ENCODE measurements around the gene JPH2. TPM values are rescaled to one million over a fixed set of nuclear protein-coding genes. Genes with fewer than 3 reads are reported as not detected.

Gene JPH2
- total RNA-seq, 1 experiment from 2014 or later = 15.8 TPM

DNA sequence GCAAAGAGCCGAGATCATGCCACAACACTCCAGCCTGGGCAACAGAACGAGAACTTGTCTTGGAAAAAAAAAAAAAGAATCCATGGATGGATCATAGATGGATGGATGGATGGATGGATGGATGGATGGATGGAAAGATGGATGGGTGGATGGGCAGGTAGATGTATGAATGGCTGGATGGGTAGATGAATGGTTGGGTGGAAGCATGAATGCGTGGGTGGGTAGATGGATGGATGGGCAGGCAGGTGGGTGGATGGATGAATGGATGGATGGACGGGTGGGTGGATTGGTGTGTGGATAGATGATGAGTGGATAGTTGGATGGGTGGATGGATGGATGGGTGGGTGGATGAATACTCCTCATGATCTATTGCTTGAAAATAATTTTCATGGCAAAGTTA, 1.4 kb downstream of the JPH2 start:
- CTCF ChIA-PET = no interaction called here
- H3K4me3 ChIP-seq (ENCODE audit: low read length) = no peak overlapping the region
- intact Hi-C loops (cut with micrococcal nuclease) = no loop called here

DNA sequence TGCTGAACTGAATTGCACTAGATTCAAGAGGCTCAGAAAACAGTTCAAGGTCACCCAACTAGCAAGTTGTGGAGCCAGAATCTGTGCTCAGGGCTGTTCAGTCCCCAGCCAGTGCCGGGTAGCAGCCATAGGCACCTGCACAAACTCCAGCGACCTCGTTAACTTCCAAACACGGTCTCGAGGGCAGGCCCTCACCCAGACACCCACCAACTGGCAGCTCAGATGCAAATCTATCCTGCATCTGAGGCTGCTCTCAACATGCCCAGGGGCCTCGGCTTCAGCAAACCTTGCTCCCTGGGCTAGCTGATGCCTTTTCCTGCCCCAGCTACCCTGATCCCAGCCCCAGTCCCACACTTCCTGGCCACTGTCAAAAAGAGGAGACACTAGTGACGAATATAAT, 3.7 kb downstream of the JPH2 start:
- Histone ChIP-seq H3K9me3 (ENCODE audit: low read length) (no peaks in the 10 kb centered on the region), H3K36me3 (ENCODE audit: low read depth, low read length) (no peaks in the 10 kb centered on the region), H3K4me3 (ENCODE audit: low read length) (no peak overlapping the region), H4K20me1 (ENCODE audit: low read length) (no peaks in the 10 kb centered on the region), H2AFZ (ENCODE audit: low read length) (no peak overlapping the region), H3K4me1 (ENCODE audit: insufficient read depth, low read length) (peaks cover 31% of the 10 kb centered on the region), H3K27ac (ENCODE audit: low read length) (no peak overlapping the region), H3K27me3 (ENCODE audit: low read length) (no peaks in the 10 kb centered on the region), H3K79me2 (ENCODE audit: low read length) (peaks cover 29% of the 10 kb centered on the region), H3K9ac (ENCODE audit: low read length) (no peak overlapping the region), H3K4me2 (ENCODE audit: low read length) (no peak overlapping the region), H3K9me2 (replicated peaks; ENCODE audit: low read length) (no peaks in the 10 kb centered on the region), H3F3A (ENCODE audit: low read length, unreplicated experiment) (no peaks in the 10 kb centered on the region)
- intact Hi-C loops (cut with micrococcal nuclease) = no loop called here
- POLR2A ChIA-PET (ENCODE audit: unreplicated experiment) = no interaction called here
- CTCF ChIA-PET = no interaction called here
- no peak for DNase-seq
- TF ChIP-seq EZH2phosphoT487 (IDR thresholded peaks at IDR 0.05; ENCODE audit: borderline replicate concordance, low read length) (no peak), EZH2 (IDR thresholded peaks at IDR 0.05; ENCODE audit: low read length, unreplicated experiment) (no peak)
- TF ChIP-seq, protein P1, sequence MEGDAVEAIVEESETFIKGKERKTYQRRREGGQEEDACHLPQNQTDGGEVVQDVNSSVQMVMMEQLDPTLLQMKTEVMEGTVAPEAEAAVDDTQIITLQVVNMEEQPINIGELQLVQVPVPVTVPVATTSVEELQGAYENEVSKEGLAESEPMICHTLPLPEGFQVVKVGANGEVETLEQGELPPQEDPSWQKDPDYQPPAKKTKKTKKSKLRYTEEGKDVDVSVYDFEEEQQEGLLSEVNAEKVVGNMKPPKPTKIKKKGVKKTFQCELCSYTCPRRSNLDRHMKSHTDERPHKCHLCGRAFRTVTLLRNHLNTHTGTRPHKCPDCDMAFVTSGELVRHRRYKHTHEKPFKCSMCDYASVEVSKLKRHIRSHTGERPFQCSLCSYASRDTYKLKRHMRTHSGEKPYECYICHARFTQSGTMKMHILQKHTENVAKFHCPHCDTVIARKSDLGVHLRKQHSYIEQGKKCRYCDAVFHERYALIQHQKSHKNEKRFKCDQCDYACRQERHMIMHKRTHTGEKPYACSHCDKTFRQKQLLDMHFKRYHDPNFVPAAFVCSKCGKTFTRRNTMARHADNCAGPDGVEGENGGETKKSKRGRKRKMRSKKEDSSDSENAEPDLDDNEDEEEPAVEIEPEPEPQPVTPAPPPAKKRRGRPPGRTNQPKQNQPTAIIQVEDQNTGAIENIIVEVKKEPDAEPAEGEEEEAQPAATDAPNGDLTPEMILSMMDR (conservative IDR thresholded peaks at IDR 0.05; ENCODE audit: low read depth, low read length) = no peak
- no TSS peak for BruUV-seq (replicated peaks)
- no peak for ATAC-seq

More for the DNA sequence above, 1.4 kb downstream of the JPH2 start:
- no peaks in the 10 kb centered on the region for H3K36me3 ChIP-seq (ENCODE audit: low read depth, low read length)
- no peak for ATAC-seq
- H2AFZ ChIP-seq (ENCODE audit: low read length) = no peak overlapping the region
- H3K27ac ChIP-seq (ENCODE audit: low read length) = no peak overlapping the region
- no peaks in the 10 kb centered on the region for H4K20me1 ChIP-seq (ENCODE audit: low read length)
- no peak for DNase-seq
- peak overlapping the region; percentile 66; the same call in 1 of the 2 replicates for H3K4me2 ChIP-seq (ENCODE audit: low read length)
- TF ChIP-seq EZH2phosphoT487 (IDR thresholded peaks at IDR 0.05; ENCODE audit: borderline replicate concordance, low read length) = no peak
- no peaks in the 10 kb centered on the region for H3K9me3 ChIP-seq (ENCODE audit: low read length)
- H3K9me2 ChIP-seq (replicated peaks; ENCODE audit: low read length) = no peaks in the 10 kb centered on the region
- H3K9ac ChIP-seq (ENCODE audit: low read length) = no peak overlapping the region
- H3F3A ChIP-seq (ENCODE audit: low read length, unreplicated experiment) = no peaks in the 10 kb centered on the region
- BruUV-seq (replicated peaks) = no TSS peak
- POLR2A ChIA-PET (ENCODE audit: unreplicated experiment) = no interaction called here
- H3K27me3 ChIP-seq (ENCODE audit: low read length) = no peaks in the 10 kb centered on the region
- H3K4me1 ChIP-seq (ENCODE audit: insufficient read depth, low read length) = peaks cover 41% of the 10 kb centered on the region
- peaks cover 29% of the 10 kb centered on the region for H3K79me2 ChIP-seq (ENCODE audit: low read length)

DNA sequence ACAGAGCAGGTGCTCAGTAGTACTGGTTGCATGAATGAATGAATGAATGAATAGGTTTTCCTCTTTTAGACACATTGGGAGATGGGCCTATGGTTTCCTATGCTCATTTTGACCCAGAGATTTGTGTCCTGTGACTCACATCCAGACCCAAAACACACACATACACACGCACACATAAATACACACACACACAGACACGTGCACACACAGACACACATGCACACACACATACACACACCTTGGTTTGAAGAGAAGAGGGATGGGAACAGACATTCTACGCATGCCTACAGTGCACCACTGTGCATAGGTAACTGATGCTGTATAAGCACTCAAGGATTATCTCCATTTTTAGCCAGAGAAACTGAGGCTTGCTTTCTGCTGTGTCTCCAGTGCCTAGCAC, 4.1 kb downstream of the JPH2 start:
- no peak overlapping the region for H3K4me2 ChIP-seq (ENCODE audit: low read length)
- H4K20me1 ChIP-seq (ENCODE audit: low read length) = no peaks in the 10 kb centered on the region
- no peak overlapping the region for H3K9ac ChIP-seq (ENCODE audit: low read length)
- H3K4me3 ChIP-seq (ENCODE audit: low read length) = no peak overlapping the region
- intact Hi-C loops (cut with micrococcal nuclease) = no loop called here
- H2AFZ ChIP-seq (ENCODE audit: low read length) = no peak overlapping the region
- ChIA-PET CTCF (no interaction called here), POLR2A (ENCODE audit: unreplicated experiment) (no interaction called here)
- H3K27me3 ChIP-seq (ENCODE audit: low read length) = no peaks in the 10 kb centered on the region
- ATAC-seq (no peak), DNase-seq (no peak)
- H3K9me2 ChIP-seq (replicated peaks; ENCODE audit: low read length) = no peaks in the 10 kb centered on the region
- H3K4me1 ChIP-seq (ENCODE audit: insufficient read depth, low read length) = peaks cover 27% of the 10 kb centered on the region
- no TSS peak for BruUV-seq (replicated peaks)
- H3K36me3 ChIP-seq (ENCODE audit: low read depth, low read length) = no peaks in the 10 kb centered on the region
- peaks cover 29% of the 10 kb centered on the region for H3K79me2 ChIP-seq (ENCODE audit: low read length)
- no peak for TF ChIP-seq EZH2phosphoT487 (IDR thresholded peaks at IDR 0.05; ENCODE audit: borderline replicate concordance, low read length)
- no peaks in the 10 kb centered on the region for H3K9me3 ChIP-seq (ENCODE audit: low read length)
- no peaks in the 10 kb centered on the region for H3F3A ChIP-seq (ENCODE audit: low read length, unreplicated experiment)
- H3K27ac ChIP-seq (ENCODE audit: low read length) = no peak overlapping the region

DNA sequence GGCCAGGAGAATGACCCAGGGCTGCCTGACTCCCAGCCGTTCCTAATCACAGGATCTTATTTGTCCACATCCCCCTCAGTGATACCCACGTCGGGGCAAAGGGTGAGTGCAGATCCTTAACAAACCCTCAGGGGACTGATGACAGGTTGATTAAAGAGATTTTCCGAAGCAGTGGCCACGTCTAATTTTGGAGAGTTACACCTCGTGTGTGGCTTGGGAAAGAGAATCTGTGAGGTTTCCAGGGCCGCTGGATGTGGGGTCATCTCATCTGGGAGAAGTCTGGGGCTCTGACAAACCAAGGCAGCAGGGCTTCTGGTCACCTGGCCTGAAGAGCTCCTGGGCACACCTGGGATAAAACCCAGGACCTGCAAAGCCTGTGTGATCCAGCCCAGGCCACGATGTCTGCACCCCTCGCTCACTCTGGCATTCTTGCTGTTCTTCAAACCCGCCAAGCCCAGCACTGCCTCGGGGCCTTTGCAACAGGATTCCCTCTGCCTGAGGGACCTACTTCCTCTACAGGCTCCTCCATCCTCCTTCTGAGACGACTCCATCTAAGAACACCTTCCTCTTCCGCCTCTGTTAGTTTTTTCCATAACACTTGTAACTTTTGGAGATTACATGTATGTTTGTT, 4.7 kb downstream of the JPH2 start:
- no peaks in the 10 kb centered on the region for H3K36me3 ChIP-seq (ENCODE audit: low read depth, low read length)
- no peaks in the 10 kb centered on the region for H3K9me2 ChIP-seq (replicated peaks; ENCODE audit: low read length)
- no peak overlapping the region for H2AFZ ChIP-seq (ENCODE audit: low read length)
- no TSS peak for BruUV-seq (replicated peaks)
- TF ChIP-seq, protein P1 (conservative IDR thresholded peaks at IDR 0.05; ENCODE audit: low read depth, low read length) = no peak
- TF ChIP-seq EZH2phosphoT487 (IDR thresholded peaks at IDR 0.05; ENCODE audit: borderline replicate concordance, low read length) (no peak), EZH2 (IDR thresholded peaks at IDR 0.05; ENCODE audit: low read length, unreplicated experiment) (no peak)
- no peak overlapping the region for H3K27ac ChIP-seq (ENCODE audit: low read length)
- no peaks in the 10 kb centered on the region for H3F3A ChIP-seq (ENCODE audit: low read length, unreplicated experiment)
- ChIA-PET CTCF (no interaction called here), POLR2A (ENCODE audit: unreplicated experiment) (no interaction called here)
- no peaks in the 10 kb centered on the region for H4K20me1 ChIP-seq (ENCODE audit: low read length)
- intact Hi-C loops (cut with micrococcal nuclease) = no loop called here
- H3K9ac ChIP-seq (ENCODE audit: low read length) = no peak overlapping the region
- no peak overlapping the region for H3K4me3 ChIP-seq (ENCODE audit: low read length)
- no peak overlapping the region for H3K4me2 ChIP-seq (ENCODE audit: low read length)
- DNase-seq = no peak
- no peaks in the 10 kb centered on the region for H3K27me3 ChIP-seq (ENCODE audit: low read length)
- no peaks in the 10 kb centered on the region for H3K9me3 ChIP-seq (ENCODE audit: low read length)
- peaks cover 24% of the 10 kb centered on the region for H3K4me1 ChIP-seq (ENCODE audit: insufficient read depth, low read length)
- ATAC-seq = no peak
- peaks cover 29% of the 10 kb centered on the region for H3K79me2 ChIP-seq (ENCODE audit: low read length)

All from PC-3 (cell line).